SKM-1 (cell line): ENCODE data around the gene RAI1.

Experiments
- DNase-seq: peaks from one replicate; lab custom pipeline; 2025; ENCODE audit not compliant: unreplicated experiment; lab: John Stamatoyannopoulos, UW

RAI1 gene

GRCh38 chr17:17728550-17729251 is 47.4 kb downstream of the RAI1 start:
- no peak for DNase-seq

GRCh38 chr17:17729620-17730249 is 48.5 kb downstream of the RAI1 start:
- DNase-seq: no peak

DNA sequence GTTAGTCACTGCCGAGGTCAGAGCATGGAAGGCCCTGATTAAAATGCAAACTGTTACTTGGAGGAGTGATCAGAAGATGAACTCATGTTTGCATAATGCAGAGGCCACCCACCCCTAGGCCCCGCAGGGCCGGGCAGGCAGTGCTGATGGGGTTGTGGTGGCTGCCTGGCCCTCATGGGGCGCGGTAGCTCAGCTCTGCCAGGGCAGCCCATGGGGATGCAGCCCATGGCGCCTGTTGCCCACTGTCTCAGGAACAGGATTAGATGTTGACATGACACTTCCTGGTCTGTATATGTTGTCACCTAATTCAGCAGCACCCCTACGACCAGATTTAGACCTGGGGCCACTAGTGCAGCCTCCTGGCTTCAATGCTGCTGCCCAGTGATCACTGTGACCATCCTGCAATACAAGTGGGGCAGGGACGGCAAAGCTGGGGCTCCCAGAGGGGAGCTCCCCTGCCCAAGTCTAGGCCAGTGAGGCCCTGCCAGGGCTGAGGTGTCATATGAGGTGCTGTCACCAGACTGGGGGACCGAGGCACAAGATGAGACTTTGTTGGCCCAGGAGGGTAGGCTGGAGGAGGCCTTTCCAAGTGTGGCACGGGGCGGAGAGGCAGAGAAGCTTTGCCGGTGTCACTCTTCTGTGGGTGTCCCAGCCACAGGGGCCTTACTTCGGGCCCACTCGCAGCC is 49.1 kb downstream of the RAI1 start:
- DNase-seq: no peak

DNA sequence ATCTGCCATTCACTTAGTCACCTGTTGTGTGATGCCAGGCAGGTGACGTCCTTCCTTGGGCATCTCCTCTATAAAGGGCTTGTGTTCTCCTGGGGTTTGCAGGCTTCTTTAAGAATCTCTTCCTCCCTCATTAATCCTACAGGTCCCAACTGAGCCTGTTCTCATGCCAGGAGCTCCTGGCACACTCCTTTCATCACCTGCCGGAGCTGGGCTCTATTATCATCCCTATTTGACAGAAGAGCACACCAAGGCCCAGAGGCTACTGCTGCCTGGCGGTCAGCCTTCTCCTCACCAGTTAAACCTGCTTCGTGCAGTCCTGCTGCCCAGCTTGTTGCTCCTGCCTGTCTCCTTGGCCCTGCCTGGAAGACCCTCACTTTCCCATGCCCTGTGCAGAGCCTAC is 51.2 kb downstream of the RAI1 start:
- no peak for DNase-seq

DNA sequence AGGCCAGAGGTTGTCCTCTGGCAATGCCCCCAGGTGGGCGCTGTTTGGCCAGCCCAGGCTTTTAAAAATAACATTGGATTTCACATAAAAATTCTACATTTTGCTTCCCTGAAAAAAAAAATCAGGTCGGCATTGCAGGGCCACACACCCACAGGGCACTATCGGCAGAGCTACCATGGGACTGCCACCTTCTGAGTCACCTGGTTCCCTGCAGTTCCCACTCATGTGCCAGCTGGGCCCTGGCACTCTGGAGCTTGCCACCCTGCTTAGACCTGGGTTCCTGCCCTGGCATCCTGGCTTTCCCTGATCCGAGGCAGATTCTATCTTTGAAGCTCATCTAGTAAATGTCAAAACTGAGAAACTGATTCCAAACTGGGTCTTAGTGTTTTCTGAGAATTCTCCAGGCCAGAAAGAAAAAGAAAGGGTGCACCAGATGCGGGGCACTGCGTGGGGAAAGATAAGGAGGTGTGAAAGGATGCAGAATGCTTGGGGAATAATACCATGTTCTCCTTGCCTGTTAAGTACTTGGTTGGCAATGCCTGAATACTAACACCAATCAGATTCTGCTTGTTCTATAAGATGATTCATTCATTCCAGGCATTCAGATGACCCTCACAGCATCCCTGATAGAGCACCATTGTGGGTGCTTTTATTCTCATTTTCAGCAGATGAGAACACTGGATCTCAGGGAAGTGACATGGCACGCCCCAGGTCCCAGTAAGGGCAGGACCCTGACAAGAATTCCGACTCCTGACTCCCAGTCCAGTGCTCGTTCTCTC is 51.8 kb downstream of the RAI1 start:
- DNase-seq: no peak

- no peak for DNase-seq
Observed at GRCh38 chr17:17736205-17737183, 55.2 kb downstream of the RAI1 start.

- DNase-seq: no peak
Observed at GRCh38 chr17:17737961-17738894, 57.0 kb downstream of the RAI1 start.

DNA sequence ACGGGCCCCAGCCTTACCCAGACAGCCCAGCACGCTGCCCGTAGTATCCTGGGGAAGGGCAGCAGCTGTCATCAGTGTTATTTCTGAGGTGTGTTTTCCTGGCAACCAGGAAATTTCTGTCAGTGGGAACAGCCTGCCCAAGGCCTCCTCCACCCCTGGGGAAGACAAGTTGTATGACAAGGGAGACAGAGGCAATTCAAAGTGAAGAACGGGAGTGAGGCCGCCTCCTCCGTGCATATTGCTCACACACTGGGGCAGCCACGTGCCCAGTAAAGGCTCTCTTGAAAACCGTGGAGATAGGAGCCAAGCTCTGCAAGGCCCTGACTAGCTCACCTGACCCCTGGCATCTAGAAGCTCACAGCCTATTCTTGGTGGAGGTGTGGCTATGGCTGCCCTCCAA is 57.6 kb downstream of the RAI1 start:
- DNase-seq: no peak

GRCh38 chr17:17739388-17740066 is 58.3 kb downstream of the RAI1 start:
- no peak for DNase-seq

- DNase-seq: no peak
Observed at GRCh38 chr17:17740615-17741348, 59.5 kb downstream of the RAI1 start.

- DNase-seq: no peak
Observed at GRCh38 chr17:17741349-17742023, 60.2 kb downstream of the RAI1 start.

- no peak for DNase-seq
Observed at GRCh38 chr17:17742133-17742621, 60.9 kb downstream of the RAI1 start.

- DNase-seq: no peak
Observed at GRCh38 chr17:17742688-17743390, 61.6 kb downstream of the RAI1 start.

DNA sequence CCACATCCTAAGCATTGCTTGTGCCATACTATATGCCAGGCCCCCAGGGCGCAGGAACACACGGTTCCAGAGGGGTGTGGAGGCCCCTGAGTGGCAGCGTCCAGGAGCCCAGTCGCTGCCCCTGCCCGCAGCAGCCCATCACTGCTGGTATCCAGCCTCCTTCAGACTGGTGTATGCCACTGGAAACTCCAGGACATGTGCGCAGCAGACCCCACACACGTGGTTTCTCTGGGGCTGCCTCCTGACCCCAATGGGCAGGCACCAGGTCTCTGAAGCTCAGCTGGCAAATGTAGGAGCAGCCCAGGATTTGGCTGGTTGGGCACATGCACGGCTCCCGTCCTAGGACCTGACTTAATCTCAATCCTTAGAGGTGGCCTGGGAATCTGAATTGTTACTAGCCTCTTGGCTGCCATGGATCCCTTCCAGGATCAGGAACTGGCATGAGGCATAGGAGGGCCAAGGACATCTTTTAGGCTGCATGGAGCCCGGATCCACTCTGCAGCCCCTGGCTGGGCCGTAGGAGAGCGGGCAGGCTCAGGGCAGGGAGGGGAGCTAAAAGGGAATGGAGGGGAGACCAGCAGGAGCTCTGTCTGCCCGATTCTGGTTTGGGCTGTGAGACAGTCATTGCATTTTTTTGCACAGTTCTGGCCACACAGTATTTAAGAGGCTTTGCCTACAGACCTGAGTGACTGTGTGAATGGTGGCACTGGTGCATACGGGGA is 62.3 kb downstream of the RAI1 start:
- DNase-seq: no peak

- no peak for DNase-seq
Observed at GRCh38 chr17:17744116-17744515, 62.9 kb downstream of the RAI1 start.
